GM18867 (cell line): ENCODE measurements around the gene COQ8A.

Experiments used
- ATAC-seq: cut with Tn5 transposase; IDR thresholded peaks from one replicate; pipeline ENCODE4 v1.9.1; 2021; ENCODE audit warnings: mild to moderate bottlenecking, moderate library complexity; ENCODE audit not compliant: unreplicated experiment

COQ8A gene

DNA sequence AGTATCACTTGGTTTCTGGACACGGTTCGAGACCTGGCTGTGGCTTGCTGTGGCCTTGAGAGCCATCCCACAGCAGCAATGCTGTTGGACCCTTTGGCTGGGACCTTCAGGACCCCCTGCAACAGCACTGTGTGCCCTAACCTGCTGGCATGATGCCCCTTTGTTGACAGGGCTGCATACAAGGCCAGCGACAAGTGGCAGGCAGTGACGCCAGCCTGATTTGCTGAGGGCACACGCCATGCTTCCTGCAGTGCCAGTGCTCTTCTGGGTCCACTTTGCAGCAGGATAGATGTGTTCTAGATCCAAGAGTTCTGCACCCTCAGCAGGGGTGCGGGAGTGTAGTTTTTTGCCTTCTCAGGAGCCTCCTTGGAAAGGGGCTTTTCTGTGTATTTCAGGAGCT, 32.8 kb downstream of the COQ8A start:
- ATAC-seq: no peak

DNA sequence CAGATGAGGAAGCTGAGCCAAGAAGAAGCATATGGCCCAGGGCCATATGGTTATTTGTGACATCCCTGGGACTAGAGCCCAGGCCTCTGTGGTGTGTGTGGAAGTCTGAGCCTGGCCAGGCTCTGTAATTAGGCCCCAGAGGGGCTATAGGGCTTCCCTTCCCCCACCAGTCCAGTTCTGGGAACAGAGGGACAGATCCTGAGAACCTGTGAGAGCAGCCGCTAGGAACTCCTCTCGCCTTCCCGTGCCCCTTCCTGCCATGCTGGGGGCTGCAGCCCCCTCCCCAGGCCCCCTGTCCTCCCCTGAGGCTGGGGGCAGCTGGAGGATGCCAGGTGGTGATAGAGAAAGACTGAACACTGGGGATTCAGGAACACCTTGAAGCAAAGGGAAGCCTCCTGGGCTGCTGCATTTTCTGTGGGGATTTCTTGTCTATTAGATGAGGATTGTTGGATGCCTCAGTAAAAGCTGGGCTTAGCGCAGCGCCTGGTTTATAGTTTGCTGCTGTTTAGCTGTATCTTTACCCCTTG, 33.3 kb downstream of the COQ8A start:
- ATAC-seq: no peak

DNA sequence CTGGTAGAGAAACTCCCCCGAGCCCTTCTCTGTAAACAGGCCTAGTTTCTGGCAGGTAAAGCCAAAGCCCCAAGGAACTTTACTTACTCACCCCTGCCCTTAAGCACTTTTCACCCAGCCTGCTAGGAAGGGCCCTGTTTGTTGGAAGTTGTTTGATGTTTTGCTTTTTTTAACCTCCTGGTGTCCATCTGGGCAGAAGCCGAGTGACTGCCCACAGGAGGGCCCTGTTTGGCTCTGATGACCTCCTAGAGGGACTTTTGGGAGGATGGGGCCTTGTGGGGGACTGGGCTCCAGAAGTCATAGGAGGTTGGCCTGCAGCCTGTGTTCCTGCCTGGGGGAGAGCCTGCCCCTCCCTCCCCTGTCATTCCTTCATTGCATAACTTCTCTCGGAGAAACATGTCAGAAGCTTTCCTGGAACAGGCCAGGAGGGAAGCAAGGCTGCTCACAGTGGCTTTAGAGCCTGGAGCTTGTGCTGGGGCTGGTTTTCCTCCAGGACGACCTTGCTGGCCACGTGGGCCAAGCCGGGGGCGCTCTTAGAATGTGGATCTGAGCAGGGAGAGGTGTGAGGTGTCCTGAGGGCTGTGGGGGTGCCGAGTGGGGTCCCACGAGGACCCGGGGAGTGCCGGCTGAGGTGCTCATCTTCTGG, 33.9 kb downstream of the COQ8A start:
- no peak for ATAC-seq

DNA sequence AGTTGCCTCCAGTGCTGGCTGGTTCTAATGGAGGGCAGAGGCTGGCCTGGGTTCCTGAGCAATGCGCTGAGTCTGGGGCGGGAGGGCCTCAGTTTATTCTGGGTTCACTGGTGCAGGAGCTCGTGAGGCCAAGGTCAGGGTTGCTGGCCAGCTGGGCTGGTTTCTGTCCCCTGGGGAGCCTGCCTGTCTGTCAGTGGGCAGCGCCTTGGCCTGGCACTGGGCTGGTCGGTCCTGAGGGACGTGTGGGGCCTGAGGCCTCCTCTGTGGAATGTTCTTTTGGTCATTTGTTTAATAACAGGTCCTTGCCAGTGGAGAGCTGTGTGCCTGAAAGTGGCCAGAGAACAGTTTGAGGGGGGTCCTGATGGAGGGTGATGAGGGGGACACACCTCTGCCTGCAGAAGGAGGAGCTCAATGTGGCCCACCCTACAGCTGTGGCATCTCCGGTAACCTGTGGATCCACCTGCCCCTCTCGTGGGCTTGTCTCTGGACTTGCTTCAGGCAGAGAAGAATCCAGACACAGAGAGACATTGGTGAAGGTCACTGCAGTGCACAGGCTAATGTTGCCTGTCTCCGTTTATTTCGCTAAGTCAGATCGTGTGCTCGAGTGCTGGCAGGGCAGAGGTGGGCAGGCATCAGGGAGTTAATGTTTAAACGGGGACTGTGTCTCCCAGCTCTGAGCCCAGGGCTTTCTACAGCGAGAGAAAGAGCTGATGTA, 34.6 kb downstream of the COQ8A start:
- ATAC-seq: no peak

DNA sequence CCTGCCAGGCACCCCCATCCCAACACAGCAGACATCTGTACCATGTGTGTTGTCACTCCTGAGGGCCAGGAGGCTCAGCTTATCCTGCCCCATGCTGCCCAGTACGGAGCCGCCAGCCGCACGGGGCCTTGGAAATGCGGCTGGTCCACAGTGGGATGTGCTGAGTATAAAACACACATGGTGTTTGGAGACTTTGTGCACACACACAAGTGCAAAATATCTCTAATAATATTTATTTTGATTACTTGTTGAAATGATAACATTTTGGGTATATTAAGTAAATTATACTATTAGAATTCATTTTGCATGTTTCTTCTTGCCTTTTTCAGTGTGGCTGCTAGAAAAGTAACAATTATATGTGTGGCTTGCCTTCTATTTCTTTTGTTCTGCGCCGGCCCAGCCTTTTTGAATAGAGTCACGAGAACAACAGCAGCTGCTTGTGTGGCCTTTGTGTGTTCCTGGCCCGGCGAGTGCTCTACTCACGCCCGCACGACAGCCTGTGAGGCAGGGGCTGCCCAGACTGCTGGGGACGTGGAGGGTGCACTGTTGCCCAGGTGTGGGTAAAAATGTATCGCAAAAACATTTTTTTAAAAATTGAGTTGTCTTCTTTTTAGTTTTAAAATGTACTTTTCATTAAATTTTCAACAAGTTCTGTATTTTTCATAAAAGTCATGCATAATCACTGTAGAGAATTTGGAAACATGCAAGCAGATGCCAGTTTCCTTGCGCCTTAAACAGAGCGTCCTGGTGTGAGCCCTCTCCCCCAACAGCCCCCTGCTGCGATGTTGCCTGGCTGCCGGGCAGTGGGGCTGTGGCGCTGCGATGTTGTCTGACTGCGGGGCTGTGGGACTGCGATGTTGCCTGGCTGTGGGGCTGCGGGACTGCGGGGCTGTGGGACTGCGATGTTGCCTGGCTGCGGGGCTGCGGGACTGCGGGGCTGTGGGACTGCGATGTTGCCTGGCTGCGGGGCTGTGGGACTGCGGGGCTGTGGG, 35.5 kb downstream of the COQ8A start:
- ATAC-seq: no peak

DNA sequence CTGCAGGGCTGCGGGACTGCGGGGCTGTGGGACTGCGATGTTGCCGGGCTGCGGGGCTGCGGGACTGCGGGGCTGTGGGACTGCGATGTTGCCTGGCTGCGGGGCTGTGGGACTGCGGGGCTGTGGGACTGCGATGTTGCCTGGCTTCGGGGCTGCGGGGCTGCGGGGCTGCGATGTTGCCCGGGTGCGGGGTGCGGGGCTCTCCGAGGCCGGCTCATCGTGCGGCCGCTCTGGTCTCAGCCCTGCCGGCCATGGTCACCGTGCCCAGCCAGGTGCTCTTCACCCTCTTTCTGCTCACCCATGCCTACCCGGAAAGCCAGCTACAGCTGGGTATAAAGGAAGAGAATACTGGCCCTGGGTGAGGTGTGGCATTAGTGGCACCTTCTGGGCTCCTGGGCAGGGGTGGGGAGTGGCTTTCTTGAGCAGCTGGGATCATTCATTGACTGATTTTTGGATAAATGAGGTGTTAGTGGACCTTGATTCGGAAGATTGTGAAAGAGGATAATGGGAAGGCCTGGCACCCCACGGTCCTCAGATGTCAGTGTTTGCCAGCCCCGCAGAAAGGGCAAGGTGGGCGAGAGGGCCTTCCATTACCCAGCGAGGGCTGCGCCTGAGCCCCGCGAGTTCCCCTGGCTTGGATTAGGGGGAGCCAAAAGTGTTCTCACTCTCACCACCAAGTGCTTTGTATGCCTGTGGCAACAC, 36.3 kb downstream of the COQ8A start:
- no peak for ATAC-seq

DNA sequence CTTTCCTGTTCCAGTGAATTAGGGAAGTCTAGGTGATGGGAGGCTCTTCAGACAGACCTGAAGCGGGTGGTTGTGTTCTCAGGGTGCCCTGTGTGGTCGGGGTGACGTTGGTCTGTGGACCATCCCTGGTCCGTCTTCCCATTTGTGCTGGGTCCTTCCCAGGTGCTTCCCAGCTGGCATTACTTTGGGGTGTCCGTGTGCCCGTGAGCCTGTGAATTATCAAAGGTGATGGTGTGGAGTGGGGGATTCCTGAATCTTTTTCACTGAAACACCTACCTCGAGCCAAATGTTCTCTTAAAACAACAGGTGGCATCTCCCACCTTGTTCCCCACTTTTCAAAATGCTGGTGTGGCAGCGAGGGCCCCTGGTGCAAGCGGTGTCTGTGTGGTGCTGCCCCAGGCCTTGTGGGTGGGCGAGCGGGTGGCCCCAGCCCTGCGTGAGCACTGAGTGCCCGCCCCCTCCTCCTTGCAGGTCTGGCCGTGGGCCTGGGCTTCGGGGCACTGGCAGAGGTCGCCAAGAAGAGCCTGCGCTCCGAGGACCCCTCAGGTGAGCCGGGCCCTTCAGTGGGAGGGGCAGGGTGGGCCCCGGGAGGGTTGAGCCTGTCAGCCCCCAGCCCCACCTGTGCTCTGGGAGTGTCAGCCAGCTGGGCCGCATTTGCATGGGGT, 37.0 kb downstream of the COQ8A start:
- no peak for ATAC-seq

DNA sequence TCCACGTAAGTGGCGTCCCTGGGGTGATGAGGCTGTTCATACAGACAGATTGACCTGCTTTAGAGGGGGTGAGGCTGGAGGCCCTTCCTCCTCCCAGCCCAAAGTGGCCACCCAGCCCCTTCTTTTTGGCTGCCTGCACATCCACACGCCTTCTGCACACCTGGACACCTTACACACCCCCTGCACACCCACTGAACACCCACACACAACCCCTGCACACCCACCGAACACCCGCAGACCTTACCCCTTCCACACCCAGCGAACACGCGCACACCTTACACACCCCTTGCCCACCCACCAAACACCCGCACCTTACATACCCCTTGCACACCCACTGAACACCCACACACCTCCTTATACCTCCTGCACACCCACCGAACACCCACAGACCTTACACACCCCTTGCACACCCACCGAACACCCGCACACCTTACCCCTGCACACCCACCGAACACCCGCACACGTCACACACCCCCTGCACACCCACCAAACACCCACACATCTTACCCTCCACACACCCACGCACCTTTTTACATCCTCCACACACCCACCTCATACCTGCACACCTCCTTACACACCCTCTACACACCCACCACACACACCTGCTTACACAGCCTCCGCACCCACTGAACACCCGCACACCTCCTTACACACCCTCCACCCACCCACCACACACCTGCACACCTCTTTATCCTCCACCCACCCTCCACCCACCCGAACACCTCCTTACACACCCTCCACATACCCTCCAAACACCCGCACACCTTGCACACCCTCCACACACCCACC, 37.7 kb downstream of the COQ8A start:
- ATAC-seq: no peak

DNA sequence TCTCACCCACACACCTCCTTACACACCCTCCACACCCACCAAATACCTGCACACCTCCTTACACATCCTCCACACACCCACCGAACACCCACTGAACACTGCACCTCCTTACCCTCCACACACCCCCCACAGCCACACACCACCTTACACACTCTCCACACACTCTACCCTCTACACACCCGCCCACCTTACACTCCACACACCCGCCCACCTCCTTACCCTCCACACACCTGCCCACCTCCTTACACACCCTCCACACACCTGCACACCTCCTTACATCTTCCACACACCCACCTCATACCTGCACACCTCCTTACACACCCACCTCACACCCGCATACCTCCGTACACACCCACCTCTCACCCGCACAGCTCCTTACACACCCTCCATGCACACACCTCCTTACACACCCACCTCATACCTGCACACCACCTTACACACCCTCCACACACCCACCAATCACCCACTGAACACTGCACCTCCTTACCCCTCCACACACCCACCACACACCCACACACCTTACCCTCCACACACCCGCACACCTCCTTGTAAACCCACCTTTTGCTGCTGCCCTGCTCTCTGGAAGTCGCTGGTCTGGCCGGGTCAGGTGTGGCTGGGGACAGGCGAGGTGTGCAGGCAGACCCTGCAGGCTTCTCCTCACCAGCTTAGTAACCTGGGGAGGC, 38.5 kb downstream of the COQ8A start:
- ATAC-seq: no peak

DNA sequence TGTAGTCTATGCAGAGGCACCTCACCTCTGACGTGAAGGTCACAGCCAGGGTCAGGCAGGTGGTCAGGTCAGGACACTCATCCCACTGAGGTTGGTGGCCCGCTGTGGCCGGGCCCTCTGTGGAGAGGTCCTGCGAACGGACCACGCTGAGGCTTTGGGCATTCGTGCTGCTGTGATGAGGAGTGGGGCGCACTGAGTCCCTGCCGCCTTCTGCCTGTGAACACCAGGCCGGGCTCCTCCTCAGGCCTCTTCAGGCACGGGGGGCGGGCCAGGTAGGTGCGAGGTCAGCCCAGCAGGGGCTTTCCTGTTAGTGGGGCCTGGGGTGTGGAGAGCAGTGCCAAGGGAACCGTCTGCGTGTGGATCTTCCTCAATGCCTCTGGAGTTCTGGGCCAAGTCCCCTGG, 39.0 kb downstream of the COQ8A start:
- ATAC-seq: no peak

DNA sequence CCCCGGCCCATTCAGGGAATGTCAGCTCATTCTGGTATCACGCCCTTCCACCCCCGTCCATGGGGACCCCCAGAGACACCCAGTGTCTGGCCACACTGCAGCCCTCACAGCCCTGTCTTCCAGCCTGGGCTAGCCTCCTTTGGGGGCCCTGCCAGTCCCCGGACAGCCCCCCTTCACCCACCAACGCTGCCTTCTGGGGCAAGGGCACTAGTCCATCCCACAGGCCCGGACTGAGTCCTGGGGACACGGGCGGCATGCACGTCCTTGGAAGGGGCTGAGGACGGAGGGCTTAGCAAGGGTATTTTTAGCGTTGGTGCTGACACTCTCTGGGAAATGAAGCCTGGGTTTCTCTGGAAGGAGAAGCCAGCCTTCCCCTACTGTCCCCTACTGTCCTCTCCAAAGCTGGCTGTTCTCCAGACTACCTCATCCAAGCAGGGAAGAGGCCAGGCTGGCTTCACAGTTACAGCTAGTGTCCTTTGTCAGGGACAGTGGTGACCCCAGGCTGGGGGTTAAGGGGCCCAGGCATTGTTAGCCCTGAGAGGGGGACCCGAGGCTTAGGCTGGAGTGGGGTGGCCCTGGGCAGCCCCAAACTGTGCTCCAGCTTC, 39.5 kb downstream of the COQ8A start:
- no peak for ATAC-seq

DNA sequence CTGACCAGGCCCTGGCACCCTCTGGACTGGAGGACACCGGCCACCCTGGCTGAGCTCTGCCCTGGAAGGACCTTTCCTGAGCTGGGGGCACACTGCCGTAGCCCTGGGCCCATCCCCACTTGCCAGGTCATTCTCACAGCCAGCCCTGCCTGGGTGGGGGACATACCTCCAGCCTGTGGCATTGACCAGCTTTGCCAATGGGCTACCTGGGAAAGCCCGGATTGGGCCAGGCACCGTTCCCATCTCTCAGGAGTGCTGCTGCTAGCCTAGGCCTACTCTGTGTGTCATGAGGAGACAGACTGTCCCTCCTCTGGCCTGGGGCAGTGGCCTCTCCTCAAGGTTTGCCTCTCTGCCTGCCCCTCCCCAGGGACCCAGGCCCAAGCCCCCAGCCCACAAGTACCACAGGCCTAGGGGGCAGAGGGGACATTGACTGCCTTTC, 40.0 kb downstream of the COQ8A start:
- no peak for ATAC-seq

DNA sequence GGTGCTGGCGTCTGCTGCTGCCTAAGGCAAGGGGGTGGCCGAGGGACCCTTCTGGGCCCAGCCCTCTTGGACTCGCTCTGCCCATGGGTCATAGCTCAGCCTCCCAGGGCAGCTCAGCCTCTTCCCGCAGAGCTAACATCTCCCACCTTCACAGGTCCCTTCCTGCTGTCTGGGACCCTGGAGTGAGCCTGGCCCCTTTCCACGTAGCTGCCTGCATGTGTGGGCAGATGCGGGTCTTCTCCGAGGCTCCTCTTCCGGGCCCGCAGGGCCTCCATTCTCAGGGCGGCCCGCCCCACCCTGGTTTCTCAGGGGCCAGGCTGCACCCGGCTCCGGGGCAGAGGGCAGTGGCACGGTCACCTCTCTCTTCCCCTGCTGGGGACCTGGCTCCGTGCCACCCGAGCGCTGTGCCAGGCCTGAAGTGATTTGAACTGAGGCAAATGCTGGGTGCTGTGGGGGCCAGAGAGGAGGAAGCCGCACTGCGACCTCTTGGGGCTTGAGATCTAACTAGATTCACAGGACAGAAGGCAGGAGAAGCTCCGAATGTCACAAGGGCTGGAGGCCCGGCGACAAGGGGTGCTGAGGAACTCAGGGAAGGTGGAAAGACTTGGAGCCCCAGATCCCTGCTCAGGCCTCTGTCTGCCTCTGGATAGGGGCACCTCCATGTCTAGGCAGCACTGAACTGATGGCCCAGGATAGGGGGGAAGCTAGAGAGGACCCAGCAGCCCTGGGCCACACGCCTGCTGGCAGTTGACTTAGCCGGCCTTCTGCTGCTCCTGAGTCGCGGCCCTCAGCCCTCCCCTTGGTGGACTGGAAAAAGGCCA, 40.7 kb downstream of the COQ8A start:
- no peak for ATAC-seq

DNA sequence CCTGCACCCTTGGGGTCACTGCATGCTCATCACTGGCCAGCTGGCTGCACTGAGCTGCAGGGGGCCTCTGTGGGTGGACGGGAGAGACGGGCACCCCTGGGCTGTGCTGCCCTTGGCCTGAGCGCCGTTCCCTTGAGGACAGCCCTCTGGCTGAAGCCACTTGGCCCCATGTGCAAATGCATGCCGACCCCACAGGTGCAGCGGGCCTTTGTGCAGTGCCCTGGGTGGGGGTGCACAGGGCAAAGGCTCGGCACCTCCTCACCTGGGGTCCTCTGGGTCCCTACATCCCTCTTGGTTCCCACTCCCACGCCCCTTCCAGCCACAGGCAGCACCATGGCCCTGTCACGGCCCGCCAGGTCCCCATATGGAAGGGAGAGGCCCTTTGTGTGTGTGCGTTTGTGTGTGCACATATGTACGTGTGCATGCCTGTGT, 41.3 kb downstream of the COQ8A start:
- no peak for ATAC-seq

DNA sequence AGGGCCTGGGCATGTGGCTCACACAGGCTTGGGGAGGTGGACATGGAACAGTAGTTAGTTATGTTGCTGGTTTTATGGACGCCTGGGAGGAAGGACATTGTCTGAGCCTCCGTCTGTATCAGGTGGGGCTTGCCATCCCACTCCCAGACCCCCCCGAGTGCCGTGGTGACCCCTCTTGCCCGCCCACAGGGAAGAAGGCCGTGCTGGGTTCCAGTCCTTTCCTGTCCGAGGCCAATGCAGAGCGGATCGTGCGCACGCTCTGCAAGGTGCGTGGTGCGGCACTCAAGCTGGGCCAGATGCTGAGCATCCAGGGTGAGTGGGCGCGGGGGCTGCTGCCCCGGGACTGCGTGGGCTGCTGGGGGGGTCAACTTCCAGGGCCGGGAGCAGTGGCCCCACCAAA, 41.7 kb downstream of the COQ8A start:
- ATAC-seq: no peak

DNA sequence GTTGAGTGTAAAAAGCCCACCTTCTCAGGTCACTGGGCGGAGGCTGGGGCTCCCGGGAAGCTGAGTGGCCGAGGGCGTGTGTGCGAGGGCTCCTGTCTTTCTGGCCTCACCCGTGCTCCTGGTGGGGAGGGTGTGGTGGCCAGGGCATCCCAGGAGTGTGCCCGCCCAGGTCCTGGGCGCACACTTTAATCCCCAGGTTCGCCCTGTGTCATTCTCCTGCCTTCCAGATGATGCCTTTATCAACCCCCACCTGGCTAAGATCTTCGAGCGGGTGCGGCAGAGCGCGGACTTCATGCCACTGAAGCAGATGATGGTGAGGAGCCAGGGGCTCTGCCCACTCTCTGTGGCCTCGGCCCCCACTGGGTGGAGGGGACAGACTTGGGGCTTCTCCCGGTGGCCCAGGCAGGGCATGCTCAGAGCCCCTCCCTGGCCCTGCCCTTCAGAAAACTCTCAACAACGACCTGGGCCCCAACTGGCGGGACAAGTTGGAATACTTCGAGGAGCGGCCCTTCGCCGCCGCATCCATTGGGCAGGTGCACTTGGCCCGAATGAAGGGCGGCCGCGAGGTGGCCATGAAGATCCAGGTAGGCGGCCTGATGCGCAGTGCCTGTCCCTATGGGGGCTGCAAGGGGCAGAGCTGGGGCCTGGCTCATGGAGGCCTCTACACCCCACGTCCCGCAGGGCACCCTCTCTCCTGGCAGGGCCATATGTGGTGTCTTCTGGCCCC, 42.5 kb downstream of the COQ8A start:
- ATAC-seq: no peak
